Tongue (tissue), 2 donors: ENCODE results near the gene DNAJB8. TPM values are rescaled to one million over a fixed set of nuclear protein-coding genes. Genes with fewer than 3 reads are reported as not detected.

Experiments
- DNase-seq: peaks from one replicate; pipeline ENCODE4 v3.0.0-alpha.2; 2015
- total RNA-seq: library from RNA; depleted of rRNA; stranded (reverse); fragments of >200 nt; gene quantifications from one replicate; pipeline ENCODE4 v1.2.3, GENCODE V29; 2014

DNAJB8 gene
- total RNA-seq, 1 donor from 2014 or later, result not detected

- DNase-seq, result no peak
These were observed 27.1 kb upstream of the DNAJB8 start for GRCh38 chr3:128493570-128494366.

GRCh38 chr3:128492671-128493569, 26.2 kb upstream of the DNAJB8 start, which contains the start of gene GATA2:
GATA2 (minus strand) TSS chr3:128493201; CDS start chr3:128487031, 6,170 bp downstream.
- DNase-seq, result peak; percentile 21

- DNase-seq, result peak; percentile 29
These were observed 25.4 kb upstream of the DNAJB8 start for GRCh38 chr3:128491941-128492670.

- DNase-seq, result peak; percentile 46
These were observed 24.9 kb upstream of the DNAJB8 start for GRCh38 chr3:128491691-128491940.

GRCh38 chr3:128490915-128491690, 24.4 kb upstream of the DNAJB8 start:
- DNase-seq, result peak; percentile 19

GRCh38 chr3:128490650-128490914, 23.9 kb upstream of the DNAJB8 start:
- no peak for DNase-seq

- DNase-seq, result peak; percentile 42
These were observed 23.4 kb upstream of the DNAJB8 start for GRCh38 chr3:128489927-128490649.

GRCh38 chr3:128489674-128489926, 22.9 kb upstream of the DNAJB8 start:
- no peak for DNase-seq

GRCh38 chr3:128488991-128489673, 22.4 kb upstream of the DNAJB8 start:
- peak; percentile 56 for DNase-seq

- DNase-seq, result peak; percentile 13
These were observed 21.9 kb upstream of the DNAJB8 start for GRCh38 chr3:128488636-128488990.

GRCh38 chr3:128487813-128488635, 21.3 kb upstream of the DNAJB8 start:
- peak; percentile 91 for DNase-seq

- DNase-seq, result no peak
These were observed 20.8 kb upstream of the DNAJB8 start for GRCh38 chr3:128487538-128487812.

GRCh38 chr3:128486681-128487537, 20.2 kb upstream of the DNAJB8 start:
- peak; percentile 37 for DNase-seq

- no peak for DNase-seq
These were observed 19.5 kb upstream of the DNAJB8 start for GRCh38 chr3:128486205-128486628.

- DNase-seq, result no peak
These were observed 18.9 kb upstream of the DNAJB8 start for GRCh38 chr3:128485282-128486204.

GRCh38 chr3:128484404-128485281, 18.0 kb upstream of the DNAJB8 start:
- peak; percentile 7 for DNase-seq

GRCh38 chr3:128483657-128484403, 17.1 kb upstream of the DNAJB8 start:
- DNase-seq, result peak; percentile 9
